TTC549 (cell line): Measurements from ENCODE around the gene EMC10.
"Not testable (repeated sequence)": the region's sequence is repeated elsewhere in the genome, so short reads cannot be mapped to it uniquely, and the experiment has no call there.

ENCODE experiments used
- FAIRE-seq: peaks from 2 replicates; lab custom pipeline; 2012; peaks lifted over from hg19 to GRCh38; lab: Jason Lieb, UNC

The EMC10 gene

DNA sequence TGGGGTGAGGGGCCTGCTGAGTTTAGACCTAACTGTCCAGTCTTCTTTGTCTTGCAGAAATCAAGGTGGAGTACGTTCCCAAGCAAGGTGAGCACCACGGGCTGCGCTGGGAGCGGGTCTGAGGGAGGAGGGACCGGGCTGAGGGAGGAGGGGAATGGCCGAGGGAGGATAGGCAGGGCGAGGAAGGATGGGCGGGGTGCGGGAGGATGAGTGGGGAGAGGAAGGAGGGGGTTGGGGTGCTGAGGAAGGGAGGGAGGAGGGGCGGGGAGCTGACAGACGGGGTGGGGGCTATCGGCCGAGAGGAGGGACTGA lies 25.1 kb upstream of the EMC10 start:
- FAIRE-seq, result no peak

DNA sequence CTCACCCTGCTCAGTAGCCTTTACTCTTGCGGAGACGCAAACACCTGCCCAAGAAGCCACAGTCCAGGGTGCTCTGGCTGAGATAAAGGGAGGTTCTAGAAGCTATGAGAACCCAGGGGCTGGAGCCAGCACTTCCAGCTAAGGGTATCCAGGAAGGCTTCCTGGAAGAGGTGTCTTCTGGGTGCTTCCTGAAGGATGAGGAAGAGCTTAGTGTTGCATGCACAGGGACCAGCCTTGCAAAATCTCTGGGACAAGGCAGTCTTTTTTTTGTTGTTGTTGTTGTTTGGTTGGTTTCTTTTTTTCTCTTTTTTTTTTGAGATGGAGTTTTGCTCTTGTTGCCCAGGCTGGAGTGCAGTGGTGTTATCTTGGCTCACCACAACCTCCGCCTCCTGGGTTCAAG lies 23.1 kb upstream of the EMC10 start:
- no peak for FAIRE-seq

DNA sequence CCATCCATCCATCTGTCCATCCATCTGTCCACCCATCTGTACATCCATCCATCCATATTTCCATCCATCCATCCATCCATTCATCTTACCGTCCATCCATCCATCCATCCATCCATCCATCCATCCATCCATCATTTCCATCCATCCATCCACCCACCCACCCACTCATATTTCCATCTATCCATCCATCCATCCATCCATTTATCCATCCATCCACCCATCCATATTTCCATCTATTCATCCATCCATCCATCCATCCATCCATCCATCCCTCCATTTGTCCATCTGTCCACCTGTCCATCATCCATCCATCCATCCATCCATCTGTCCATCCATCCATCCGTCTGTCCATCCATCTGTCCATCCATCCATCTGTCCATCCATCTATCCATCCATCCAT lies 20.3 kb upstream of the EMC10 start:
- FAIRE-seq, result no peak

DNA sequence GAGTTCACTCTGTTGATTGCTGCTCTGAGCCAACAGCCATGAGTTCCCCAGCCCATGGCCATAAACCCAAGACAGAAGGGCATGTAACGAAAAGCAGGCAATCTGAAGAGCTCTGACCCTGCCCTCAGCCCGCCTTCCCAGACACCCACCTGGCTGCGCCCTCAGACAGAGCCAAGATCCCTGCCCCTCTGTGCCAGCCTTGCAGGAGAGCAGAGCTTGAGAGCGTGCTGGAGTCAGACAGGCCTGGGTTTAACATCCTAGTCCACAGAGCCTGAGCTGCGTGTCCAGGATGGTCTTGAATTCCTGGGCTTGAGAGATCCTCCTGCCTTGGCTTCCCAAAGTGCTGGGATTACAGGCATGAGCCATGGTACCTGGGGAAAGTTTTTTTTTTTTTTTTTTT lies 19.0 kb upstream of the EMC10 start:
- FAIRE-seq, result no peak

DNA sequence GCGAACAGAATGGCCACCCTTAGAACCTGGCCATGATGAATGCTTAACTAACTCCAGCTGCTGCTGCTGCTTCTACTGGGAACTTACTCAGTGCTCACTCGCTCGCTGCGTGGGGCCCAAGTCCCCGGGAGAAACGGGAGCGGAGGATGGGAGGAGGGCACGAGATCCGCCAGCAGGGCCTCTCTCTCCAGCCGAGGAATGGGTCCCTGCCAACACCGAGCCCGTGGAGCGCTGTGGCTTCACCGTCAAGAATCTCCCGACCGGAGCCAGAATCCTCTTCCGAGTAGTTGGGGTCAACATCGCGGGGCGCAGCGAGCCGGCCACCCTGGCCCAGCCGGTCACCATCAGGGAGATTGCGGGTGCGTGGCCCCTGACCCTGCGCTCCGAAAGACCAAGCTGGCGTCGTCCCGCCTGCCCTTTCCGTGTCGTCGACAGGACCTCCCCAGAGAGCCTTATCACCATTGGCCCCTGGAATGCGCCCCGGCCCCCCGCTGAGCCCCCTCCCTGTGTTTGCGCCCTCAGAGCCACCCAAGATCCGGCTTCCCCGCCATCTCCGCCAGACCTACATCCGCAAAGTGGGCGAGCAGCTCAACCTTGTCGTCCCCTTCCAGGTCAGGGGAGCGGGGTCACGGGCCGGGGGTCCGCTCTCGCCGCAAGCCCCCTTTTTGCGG lies 17.8 kb upstream of the EMC10 start:
- FAIRE-seq, result no peak

DNA sequence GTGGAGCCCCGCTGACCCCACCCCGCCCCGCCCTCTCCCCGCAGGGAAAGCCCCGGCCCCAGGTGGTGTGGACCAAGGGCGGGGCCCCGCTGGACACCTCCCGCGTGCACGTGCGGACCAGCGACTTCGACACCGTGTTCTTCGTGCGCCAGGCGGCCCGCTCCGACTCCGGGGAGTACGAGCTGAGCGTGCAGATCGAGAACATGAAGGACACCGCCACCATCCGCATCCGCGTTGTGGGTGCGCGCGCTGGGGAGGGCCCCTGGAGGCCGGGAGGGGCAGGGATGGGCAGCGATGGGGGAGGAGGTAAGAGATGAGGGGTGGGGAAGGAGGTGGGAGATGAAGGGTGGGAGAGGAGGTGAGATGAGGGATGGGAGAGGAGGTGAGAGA lies 17.2 kb upstream of the EMC10 start:
- FAIRE-seq, result no peak

DNA sequence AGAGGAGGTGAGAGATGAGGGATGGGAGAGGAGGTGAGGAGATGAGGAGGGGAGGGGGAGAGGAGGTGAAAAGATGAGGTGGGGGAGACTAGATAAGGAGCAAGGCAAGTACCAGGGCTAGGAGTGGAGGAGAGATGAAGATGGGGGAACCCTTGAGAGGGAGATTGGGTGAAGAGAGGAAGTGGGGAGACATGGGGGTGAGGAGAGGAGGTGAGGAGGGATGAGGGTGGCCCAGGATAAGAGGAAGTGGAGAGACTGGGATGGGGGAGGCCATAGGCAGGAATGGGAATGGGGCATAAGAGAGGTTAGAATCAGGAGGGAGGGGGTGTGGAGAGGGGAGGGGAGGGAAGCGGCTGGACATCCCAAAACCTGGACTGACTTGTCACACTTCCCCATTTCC lies 16.7 kb upstream of the EMC10 start:
- no peak for FAIRE-seq

DNA sequence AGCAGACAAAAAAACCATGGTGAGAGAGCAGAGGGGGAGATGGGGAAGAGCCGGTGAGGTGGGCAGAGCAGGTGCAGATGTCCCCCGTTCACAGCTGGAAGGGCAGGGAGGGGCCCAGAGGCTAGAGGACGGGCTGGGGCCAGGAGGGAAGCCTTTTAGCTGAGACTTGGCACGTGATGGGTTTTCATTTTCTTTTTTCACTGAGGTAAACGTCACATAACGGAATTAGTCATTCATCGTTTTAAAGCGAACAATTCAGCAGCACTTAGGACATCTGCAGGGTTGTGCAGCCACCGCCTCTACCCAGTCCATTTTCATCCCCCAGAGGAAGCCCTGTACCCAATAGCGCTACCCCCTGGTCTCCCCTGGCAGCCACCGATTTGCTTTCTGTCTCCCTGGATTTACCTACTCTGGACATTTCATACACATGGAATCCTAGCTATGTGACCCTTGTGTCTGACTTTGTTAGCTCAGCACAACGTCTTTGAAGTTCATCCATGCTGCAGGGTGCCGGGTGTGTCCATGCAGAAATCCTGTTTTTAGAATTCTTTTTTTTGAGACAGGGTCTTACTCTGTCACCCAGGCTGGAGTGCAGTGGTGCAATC lies 16.0 kb upstream of the EMC10 start:
- no peak for FAIRE-seq

DNA sequence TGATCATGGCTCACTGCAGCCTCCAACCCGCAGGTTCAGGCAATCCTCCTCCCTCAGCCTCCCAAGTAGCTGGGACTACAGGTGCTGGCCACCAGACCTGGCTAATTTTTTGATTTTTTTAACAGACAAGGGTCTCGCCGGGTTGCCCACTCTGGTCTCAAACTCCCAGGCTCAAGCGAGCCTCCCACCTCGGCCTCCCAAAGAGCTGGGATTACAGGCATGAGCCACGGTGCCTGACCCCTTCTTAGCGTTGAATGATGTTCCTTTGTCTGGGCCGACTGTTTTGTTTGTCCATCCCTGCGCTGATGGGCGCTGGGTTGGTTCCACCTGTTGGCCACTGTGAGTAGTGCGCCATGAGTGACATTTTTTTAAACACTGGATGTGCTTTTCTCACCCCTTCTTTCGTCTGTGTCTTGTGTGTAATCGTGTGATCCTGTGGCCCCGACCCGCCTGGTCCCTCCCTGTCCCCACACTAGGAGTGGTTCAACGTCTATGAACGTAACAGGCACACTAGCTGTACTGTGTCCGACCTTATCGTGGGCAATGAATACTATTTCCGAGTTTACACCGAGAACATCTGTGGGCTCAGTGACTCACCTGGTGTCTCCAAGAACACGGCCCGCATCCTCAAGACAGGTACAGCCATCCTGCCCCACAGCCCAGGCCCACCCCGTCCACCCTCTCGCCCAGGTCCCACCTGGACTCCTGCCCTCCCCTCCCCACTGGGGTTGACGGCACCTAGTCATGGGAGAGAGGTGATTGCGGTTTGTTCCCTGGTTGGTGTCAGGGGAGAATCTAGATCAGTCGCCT lies 15.0 kb upstream of the EMC10 start:
- FAIRE-seq, result no peak

DNA sequence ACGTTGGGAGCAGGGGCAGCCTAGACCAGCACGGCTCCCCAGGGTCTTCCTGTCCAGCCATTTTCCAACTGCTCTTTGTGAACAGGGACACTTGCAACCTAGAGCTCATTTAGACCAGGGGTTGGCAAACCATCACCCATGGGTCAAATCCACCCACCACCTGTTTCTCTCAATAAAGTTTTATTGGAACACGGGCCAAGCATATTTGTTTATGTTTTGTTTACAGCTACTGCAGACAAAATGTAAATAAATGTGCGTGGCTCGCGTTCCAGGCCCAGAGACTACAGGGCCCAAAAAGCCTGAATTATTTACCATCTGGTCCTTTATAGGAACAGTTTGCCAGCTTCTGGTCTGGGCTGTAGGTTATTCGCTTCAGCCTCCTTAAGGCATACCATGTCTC lies 13.3 kb upstream of the EMC10 start:
- FAIRE-seq, result no peak

DNA sequence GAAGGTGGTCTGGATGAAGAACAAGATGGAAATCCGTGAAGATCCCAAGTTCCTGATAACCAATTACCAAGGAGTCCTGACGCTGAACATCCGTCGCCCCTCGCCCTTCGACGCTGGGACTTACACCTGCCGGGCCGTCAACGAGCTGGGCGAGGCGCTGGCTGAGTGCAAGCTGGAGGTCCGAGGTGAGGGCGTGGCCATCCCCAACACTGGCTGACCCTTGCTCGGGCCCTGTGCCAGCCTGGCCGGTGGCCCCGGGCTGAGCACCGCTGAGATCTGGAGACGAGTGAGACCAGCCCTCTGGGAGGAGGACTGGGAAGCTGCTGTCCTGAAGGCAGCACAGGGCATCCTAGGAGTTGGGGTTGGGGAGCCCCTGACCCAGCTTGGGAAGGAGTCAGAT lies 12.0 kb upstream of the EMC10 start:
- no peak for FAIRE-seq

DNA sequence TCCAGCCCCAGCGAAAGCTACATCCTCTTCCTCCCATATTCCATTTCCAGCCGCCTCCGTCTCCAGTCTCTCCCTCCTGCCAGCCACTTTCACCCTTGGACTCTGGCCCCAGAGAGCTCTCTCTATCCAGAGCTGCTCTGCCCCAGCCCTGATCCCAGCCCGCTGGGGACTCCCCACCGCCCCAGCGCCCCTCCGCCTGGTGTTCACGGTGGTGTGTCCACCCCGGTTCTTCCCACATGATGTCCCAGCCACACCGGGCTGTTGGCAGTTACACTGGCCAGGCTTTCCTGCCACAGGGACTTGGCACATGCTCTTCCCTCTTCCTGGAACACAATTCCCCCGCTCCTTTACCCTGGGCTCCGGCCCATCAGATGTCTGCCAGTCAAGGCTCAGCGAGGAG lies 11.3 kb upstream of the EMC10 start:
- no peak for FAIRE-seq

DNA sequence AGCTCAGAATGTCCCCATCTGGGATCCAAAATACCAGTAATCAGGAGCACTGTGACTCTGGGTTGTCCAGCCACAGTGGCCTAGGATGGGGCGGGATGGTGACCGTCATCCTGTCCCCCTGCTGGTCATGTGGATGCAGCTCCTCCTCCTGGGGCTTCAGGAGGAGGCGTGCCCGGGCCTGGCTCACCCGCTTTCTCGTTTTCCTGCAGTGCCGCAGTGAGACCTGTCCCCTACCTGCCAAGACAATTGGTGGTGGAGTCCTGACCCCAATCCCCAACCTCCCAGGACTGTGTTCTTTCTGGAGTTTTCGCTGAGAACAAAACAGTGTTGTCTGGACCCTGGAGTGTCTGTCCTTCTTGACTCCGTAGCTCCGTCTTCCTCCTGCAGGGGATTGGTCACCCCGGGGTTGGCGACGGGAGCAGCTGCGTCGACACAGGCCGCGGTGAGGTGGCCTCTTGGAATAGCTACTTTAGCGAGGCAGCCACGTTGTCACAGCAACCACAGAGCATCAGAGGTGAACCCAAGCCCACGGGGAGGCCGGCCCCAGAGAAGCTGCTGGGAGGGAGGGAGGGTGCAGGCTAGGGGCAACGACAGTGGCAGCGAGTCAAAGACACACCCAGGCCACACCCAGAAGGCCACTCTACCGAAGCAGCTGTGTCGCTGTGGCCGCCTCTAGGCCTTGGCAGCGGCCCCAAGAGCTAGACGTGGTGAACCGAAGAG lies 10.2 kb upstream of the EMC10 start:
- no peak for FAIRE-seq

DNA sequence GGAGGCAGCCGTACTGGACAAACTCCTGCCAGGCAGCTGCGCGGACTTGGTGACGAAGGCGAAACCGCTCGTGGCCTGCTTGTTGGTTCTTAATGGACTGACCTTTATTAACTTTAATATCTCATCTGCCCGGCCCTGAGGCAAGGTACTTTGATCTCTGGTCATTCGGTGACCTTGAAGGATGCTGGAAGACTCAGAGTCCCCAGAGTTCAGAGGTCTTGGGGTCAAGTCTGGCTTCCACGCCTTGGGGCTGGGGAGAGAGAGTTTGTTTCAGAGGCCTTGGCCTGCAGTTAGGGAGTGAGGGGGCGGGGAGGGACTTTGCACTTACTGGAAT lies 9.6 kb upstream of the EMC10 start:
- no peak for FAIRE-seq

DNA sequence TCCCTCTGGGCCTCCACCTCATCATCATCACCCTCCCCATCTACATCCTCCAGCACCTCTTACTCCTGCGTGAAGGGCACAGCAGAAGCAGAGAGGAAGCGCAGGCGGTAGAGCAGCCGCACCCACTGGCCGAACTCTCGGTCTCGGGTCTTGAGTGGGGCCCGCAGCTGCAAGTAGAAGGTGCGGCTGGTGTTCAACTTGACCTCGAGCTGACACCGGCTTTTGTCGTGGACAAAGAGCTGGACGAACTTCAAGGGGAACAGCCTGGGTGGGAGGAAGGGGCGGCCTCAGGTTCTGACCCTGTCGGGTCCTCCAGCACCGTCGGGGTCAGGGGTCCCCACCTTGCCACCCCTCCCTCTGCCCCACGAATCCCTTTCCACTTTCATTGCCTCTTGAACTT lies 8.7 kb upstream of the EMC10 start:
- FAIRE-seq, result no peak

DNA sequence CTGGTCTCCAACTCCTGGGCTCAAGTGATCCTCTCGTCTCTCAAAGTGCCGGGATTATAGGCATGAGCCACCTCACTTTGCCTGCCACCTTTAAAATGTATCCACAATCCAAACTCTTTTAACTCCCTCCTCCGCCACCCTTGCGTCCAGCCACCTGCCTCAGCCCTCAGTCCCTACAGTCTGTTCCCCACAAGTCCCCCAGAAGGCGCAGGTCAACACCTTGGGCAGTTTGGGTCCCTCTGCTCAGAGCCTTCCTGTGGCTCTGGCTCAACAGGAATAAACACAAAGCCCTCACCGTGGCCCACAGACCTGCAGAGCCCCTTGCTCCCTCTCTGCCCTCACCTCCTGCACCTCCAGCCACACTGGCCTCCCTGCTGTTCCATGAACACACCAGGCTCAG lies 7.5 kb upstream of the EMC10 start:
- FAIRE-seq, result no peak

DNA sequence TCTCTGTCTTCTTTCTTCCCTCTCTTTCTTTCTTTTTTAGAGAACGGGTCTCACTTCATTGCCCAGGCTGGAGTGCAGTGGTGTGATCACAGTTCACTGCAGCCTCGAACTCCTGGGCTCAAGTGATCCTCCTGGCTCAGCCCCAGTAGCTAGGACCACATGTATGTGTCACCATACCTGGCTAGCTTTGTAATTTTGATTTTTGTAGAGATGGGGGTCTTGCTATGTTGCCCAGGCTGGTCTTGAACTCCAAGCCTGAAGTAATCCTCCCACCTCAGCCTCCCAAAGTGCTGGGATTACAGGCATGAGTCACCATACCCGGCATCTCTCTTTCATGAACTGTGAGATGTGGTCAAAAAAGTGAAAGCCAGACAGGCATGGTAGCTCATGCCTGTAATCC lies 3.0 kb upstream of the EMC10 start:
- not testable (repeated sequence) for FAIRE-seq

DNA sequence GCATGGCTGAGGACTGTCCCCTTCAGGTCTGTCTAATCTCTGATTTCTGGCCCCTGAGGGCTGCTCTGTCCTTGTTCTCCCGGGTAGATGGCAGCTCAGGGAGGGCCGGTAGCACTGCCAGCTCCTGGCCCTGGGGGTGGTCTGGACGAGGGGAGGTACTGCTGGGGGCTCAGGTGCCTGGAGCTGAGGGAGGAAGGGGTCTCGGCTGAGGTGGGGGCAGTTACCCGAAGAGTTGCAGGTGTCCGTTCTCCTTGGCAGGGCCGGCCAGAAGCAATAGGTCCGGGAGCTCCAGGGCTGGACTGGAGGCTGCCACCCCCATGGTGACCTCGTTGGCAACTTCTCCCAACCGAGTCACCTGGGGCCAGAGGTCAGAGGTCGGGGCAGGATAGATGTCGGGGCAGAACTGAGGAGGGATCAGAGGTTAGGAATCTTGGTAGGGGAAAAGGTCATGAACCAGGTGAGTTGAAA lies 1.2 kb upstream of the EMC10 start:
- FAIRE-seq, result no peak

DNA sequence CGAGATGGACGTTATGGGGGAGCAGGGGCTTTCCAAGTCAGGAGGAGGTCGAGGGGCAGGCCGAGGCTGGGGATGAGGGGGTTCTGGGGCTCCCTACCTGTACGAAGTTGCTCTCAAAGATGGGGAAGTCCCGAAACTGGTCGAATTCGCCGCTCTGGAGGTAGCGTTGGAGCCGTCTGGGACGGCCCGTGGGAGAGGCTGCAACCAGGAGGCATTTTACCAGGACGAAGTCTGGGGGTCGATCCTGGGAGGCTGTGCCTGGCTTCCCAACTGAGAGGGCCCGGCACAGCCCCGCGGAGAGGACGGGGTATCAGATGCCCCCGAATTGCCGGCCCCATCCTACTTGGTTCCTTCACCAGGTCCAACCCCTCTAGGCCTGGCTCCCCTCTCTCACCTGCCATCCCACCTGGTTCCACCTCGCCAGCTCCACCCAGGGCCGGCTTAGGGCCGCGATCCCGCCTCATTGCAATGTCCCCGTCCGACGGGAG lies 527 bp upstream of the EMC10 start:
- no peak for FAIRE-seq

DNA sequence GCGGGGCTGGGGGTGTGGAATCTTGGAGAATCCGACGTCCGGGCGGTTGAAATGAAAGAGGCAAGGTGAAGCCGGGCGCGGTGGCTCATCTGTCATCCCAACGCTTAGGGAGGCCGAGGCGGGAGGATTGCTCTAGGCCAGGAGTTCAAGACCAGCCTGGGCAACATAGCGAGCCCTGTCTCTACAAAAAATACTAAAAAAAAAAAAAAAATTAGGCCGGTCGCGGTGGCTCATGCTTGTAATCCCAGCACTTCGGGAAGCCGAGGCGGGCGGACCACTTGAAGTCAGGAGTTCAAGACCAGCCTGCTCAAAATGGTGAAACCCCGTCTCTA lies 566 bp downstream of the EMC10 start:
- FAIRE-seq, result no peak

DNA sequence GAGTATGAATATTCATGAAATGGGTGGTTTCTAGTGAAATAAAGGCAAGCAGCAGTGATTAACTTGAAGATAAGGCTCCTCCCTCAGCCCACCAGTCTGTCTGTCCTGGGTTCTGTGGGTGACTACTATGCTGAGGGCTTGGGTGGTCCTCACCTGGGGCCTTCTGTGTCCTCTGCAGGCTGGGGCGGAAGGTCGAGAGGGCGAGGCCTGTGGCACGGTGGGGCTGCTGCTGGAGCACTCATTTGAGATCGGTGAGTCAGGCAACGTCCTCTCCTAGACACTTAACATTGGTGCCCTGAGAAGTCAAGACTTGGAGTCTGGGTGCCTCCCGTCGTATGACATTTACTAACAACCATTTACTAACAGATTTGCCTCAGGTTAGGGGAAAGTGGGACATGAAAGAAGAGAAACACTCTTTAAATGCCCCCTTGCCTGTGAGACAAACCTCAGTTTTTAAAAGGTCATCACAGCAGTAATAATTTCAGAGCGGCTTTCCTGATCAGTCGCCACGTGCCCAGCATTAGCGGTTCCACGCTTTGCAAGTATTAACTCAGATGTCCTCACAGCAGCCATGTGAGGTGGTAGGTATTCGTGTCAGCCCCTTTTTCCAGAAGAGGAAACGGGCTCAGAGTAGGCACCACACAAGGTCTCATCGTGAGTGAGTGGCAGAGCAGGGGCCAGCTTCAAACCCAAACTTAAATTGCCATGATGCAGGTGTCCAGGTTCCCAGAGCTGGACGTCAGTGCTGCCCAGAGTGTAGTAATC lies 1.6 kb downstream of the EMC10 start:
- FAIRE-seq, result no peak

DNA sequence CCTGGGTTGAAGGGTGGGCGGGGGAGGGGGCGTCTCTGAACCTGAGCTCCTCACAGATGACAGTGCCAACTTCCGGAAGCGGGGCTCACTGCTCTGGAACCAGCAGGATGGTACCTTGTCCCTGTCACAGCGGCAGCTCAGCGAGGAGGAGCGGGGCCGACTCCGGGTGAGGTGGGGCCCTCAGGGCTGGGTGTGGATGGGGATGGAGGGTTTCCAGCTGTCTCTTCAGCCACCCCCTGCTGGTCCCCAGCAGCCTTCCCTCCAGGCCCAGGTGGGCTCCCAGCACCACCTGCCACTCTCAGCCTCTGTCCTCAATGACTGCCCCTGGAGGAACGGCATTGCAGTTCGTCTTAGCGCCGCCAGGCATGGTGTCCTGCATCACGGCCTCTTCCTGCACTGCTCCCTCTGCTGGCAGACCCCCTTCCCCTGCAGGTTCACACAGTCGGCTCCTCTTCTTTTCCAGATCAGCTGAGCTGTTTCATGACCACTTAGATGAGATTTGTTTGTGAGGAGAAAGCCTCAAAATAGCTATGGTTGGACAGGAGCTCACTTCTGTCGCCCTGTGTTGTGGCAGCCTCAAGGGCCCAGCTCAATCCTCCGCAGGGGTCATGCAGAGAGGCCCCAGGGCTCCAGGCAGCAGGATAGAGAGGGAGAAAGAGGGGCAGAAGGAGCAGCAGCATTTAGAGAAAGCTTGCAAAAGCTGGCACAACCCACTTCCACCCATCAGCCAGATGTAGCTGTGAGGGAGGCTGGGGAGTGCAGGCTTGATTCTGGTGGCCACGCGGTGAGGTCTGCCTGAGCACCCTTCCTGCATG lies 2.8 kb downstream of the EMC10 start:
- FAIRE-seq, result no peak
